Activated CD8-positive, alpha-beta T cell treated with anti-CD3 and anti-CD28 coated beads for 36 hours (primary cell): ENCODE measurements around the gene SUSD4. TPM values are rescaled to one million over a fixed set of nuclear protein-coding genes. Genes with fewer than 3 reads are reported as not detected.
"Not testable (repeated sequence)": the region's sequence is repeated elsewhere in the genome, so short reads cannot be mapped to it uniquely, and the experiment has no call there.

Experiments
- ATAC-seq: fragments of 200-7000 bp; cut with Tn5 transposase; one replicate; pipeline ENCODE4 v1.10.0; 2021; ENCODE audit warnings: mild to moderate bottlenecking, moderate library complexity
- CTCF ChIA-PET: fragments of 350-600 bp; sonication (Branson Sonifier 250); formaldehyde crosslinking; loops from one replicate; lab custom pipeline; 2021; ENCODE audit warnings: antibody characterized with exemption; lab: Charles Lee
- POLR2A ChIA-PET: fragments of 350-600 bp; sonication (Branson Sonifier 250); formaldehyde crosslinking; loops from one replicate; lab custom pipeline; 2021; ENCODE audit warnings: antibody characterized with exemption; lab: Charles Lee
- DNase-seq: peaks from one replicate; pipeline ENCODE4 v3.0.0-alpha.2; 2020
- H3K27ac Mint-ChIP-seq: one replicate; pipeline ENCODE4 v1.8.0; 2021; ENCODE audit warnings: mild to moderate bottlenecking, mixed read lengths
- H3K27me3 Mint-ChIP-seq: one replicate; pipeline ENCODE4 v1.8.0; 2021; ENCODE audit warnings: mixed read lengths
- H3K36me3 Mint-ChIP-seq: one replicate; pipeline ENCODE4 v1.8.0; 2021; ENCODE audit warnings: low read depth, mixed read lengths
- H3K4me1 Mint-ChIP-seq: one replicate; pipeline ENCODE4 v1.8.0; 2021; ENCODE audit warnings: low read depth, mixed read lengths
- H3K4me3 Mint-ChIP-seq: one replicate; pipeline ENCODE4 v1.8.0; 2021; ENCODE audit warnings: mild to moderate bottlenecking, moderate library complexity, mixed read lengths
- H3K9me3 Mint-ChIP-seq: one replicate; pipeline ENCODE4 v1.8.0; 2021; ENCODE audit warnings: mixed read lengths
- intact Hi-C: fragments of 100-400 bp; cut with micrococcal nuclease; formaldehyde crosslinking; loops from one replicate; pipeline ENCODE4 v1.10.0; 2022
- total RNA-seq, 2 experiments: library from RNA; stranded (reverse); gene quantifications; one replicate each; pipeline ENCODE4 v1.2.3, GENCODE V29; 2021
- TF ChIP-seq, protein P1 (sequence below): fragments of 200-600 bp; IDR thresholded peaks from one replicate; pipeline ENCODE4 v1.8.0; 2022; ENCODE audit warnings: antibody characterized with exemption, mild to moderate bottlenecking

The SUSD4 gene
- total RNA-seq, 2 experiments from 2014 or later: 0.29 to 0.43 TPM

DNA sequence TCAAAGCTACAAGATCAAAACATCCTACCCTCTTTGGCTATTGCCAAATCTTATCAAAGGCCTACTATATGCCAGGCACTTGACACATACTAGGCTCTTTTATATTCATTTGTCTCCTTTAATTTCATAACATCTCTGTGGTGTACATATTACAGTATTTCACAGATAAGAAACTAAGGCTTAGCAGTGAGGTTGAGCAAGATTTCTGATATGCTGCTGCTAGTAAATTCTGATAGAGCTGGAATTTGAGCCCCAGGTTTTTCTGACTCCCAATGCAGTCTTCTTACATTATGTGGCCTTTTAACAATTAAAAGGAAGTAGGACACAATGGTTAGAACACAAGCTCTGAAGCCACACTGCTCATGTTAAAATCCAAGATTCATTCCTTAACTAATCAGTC lies 46.1 kb upstream of the SUSD4 start:
- intact Hi-C loops: no loop called here
- ChIA-PET POLR2A (no interaction called here), CTCF (no interaction called here)
- ATAC-seq (no peak), DNase-seq (no peak)
- H3K4me1 Mint-ChIP-seq: peaks cover 1% of the 10 kb centered on the region
- H3K36me3 Mint-ChIP-seq: no peaks in the 10 kb centered on the region
- no peak overlapping the region for H3K27ac Mint-ChIP-seq
- peaks cover 4% of the 10 kb centered on the region for H3K27me3 Mint-ChIP-seq
- TF ChIP-seq, protein P1, sequence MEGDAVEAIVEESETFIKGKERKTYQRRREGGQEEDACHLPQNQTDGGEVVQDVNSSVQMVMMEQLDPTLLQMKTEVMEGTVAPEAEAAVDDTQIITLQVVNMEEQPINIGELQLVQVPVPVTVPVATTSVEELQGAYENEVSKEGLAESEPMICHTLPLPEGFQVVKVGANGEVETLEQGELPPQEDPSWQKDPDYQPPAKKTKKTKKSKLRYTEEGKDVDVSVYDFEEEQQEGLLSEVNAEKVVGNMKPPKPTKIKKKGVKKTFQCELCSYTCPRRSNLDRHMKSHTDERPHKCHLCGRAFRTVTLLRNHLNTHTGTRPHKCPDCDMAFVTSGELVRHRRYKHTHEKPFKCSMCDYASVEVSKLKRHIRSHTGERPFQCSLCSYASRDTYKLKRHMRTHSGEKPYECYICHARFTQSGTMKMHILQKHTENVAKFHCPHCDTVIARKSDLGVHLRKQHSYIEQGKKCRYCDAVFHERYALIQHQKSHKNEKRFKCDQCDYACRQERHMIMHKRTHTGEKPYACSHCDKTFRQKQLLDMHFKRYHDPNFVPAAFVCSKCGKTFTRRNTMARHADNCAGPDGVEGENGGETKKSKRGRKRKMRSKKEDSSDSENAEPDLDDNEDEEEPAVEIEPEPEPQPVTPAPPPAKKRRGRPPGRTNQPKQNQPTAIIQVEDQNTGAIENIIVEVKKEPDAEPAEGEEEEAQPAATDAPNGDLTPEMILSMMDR: no peak
- H3K9me3 Mint-ChIP-seq: no peaks in the 10 kb centered on the region
- H3K4me3 Mint-ChIP-seq: no peak overlapping the region

DNA sequence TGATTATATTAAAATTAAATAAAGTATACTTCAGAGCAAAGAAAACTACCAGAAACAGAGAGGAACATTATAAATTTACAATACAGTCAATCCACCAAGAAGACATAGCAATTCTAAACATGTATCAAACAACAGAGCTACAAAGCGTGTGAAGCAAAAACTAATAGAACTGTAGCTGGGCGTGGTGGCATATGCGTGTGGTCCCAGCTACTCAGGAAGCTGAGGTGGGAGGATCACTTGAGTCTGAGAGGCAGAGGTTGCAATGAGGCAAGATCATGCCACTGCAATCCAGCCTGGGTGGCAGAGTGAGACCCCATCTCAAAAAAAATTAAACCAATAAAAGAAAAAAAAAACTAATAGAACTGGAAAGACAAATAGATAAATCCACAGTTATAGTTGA lies 41.5 kb upstream of the SUSD4 start:
- POLR2A ChIA-PET: no interaction called here
- intact Hi-C loops: no loop called here
- CTCF ChIA-PET: no interaction called here
- no peaks in the 10 kb centered on the region for H3K36me3 Mint-ChIP-seq
- TF ChIP-seq, protein P1: no peak
- H3K9me3 Mint-ChIP-seq: no peaks in the 10 kb centered on the region
- H3K4me1 Mint-ChIP-seq: peaks cover 22% of the 10 kb centered on the region
- H3K4me3 Mint-ChIP-seq: no peak overlapping the region
- no peak overlapping the region for H3K27ac Mint-ChIP-seq
- DNase-seq: no peak
- peaks cover 4% of the 10 kb centered on the region for H3K27me3 Mint-ChIP-seq
- no peak for ATAC-seq

DNA sequence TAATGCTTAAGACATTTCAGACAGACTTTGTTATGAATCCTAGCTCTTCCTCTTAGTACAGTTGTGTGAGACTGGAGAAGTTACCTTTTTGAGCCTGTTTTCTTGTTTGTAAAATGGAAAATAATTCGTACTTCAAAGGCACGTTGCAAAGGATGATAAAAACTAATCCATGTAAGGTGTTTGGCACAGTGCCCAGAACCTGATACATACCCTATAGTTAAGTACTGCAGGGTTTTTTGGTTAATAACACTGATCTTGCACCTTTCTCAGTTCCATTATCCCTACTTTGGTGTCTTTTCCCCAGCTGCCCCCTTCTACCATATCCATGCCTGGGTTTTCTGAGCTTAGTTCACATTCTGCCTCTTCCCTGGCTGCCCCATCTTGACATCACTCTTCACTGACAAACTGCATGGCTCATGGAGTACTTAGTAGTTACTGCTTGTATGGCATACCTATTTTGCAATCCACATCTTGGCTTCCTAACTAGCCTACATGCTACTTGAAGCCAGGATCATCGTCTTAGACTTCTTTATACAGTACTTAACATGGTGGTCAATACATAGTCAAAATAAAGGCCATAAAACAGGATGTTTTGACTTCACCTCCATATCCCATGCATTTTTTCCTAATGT lies 39.3 kb upstream of the SUSD4 start:
- intact Hi-C loops: no loop called here
- no peak overlapping the region for H3K4me3 Mint-ChIP-seq

DNA sequence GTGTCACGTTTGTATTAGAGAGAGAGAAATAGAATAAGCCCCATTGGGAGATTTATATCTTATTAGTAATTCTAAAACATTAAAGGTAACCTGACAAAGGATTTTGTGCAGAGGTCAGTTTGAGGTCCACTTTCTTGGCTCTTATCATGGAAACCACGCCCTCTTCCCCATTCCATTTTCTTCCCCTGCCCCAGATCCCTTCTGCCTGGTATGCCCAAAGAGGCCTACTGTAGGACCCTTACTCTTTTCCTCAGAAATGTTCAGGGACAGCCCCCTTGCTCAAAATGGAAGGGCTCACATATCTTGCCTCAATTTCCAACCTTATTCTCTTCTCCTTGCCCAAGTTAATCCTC lies 38.8 kb upstream of the SUSD4 start:
- CTCF ChIA-PET: no interaction called here
- no peak for ATAC-seq
- H3K4me1 Mint-ChIP-seq: peaks cover 22% of the 10 kb centered on the region
- H3K27ac Mint-ChIP-seq: no peak overlapping the region
- POLR2A ChIA-PET: no interaction called here
- H3K4me3 Mint-ChIP-seq: no peak overlapping the region
- intact Hi-C loops: no loop called here
- H3K9me3 Mint-ChIP-seq: no peaks in the 10 kb centered on the region
- H3K27me3 Mint-ChIP-seq: peaks cover 4% of the 10 kb centered on the region
- no peak for DNase-seq
- no peaks in the 10 kb centered on the region for H3K36me3 Mint-ChIP-seq
- TF ChIP-seq, protein P1: no peak

More for the DNA sequence above, 39.3 kb upstream of the SUSD4 start:
- TF ChIP-seq, protein P1: no peak
- ATAC-seq: no peak
- Mint-ChIP-seq H3K27ac (no peak overlapping the region), H3K27me3 (peaks cover 4% of the 10 kb centered on the region), H3K4me1 (peaks cover 22% of the 10 kb centered on the region), H3K9me3 (no peaks in the 10 kb centered on the region), H3K36me3 (no peaks in the 10 kb centered on the region)
- CTCF ChIA-PET: no interaction called here
- DNase-seq: no peak
- POLR2A ChIA-PET: interaction anchor here (0.6 kb wide), 1 partner anchor 50 kb away, joined by 4 read pairs; no protein-coding TSS in a partner anchor

DNA sequence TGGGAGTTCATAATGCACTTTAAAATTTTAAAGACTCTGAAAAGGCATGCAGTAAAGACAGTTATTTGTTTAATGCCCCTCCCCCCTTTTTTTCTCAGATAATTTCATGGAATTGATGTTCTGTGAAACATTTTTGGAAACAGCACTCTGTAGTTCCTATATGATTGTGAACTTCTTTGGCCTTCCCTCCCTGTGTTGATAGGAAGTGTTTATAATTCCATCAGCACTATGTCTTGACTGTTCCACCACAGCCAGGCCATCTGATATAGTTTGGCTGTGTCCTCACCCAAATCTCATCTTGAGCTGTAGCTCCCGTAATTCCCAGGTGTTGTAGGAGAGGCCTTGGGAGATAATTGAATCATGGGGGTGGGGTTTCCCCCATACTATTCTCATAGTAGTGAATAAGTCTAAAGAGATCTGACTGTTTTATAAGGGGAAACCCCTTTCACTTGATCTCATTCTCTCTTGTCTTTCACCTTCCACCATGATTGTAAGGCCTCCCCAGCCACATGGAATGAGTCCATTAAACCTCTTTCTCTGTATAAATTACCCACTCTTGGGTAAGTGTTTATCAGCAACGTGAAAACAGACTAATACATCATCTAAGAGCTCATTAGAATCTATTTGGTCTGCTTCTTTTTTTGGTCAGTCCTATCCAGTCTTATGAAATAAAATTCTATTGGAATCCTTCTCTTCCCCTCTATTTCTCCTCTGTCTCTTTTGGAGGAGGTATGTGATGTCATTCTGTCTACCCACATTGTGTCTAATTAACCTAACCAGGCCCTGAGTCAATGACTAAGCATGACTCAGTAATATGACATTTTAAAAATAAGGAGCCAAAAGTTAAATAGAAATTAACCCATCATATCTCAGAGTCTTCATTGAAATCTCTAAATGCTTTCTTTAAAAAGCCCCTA lies 38.2 kb upstream of the SUSD4 start:
- H3K4me3 Mint-ChIP-seq: no peak overlapping the region
- no peaks in the 10 kb centered on the region for H3K9me3 Mint-ChIP-seq
- ATAC-seq (peak; percentile 77), DNase-seq (no peak)
- peaks cover 22% of the 10 kb centered on the region for H3K4me1 Mint-ChIP-seq
- intact Hi-C loops: no loop called here
- H3K27me3 Mint-ChIP-seq: peaks cover 4% of the 10 kb centered on the region
- CTCF ChIA-PET: no interaction called here
- POLR2A ChIA-PET: no interaction called here
- H3K27ac Mint-ChIP-seq: no peak overlapping the region
- TF ChIP-seq, protein P1: no peak
- H3K36me3 Mint-ChIP-seq: no peaks in the 10 kb centered on the region

DNA sequence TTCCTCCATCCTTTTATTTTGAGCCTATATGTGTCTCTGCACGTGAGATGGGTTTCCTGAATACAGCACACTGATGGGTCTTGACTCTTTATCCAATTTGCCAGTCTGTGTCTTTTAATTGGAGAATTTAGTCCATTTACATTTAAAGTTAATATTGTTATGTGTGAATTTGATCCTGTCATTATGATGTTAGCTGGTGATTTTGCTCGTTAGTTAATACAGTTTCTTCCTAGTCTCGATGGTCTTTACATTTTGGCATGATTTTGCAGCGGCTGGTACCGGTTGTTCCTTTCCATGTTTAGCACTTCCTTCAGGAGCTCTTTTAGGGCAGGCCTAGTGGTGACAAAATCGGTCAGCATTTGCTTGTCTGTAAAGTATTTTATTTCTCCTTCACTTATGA lies 35.4 kb upstream of the SUSD4 start:
- DNase-seq, POLR2A ChIA-PET, ATAC-seq, H3K9me3 Mint-ChIP-seq, H3K4me3 Mint-ChIP-seq, H3K36me3 Mint-ChIP-seq, H3K27me3 Mint-ChIP-seq, intact Hi-C loops, H3K27ac Mint-ChIP-seq, CTCF ChIA-PET: not testable (repeated sequence)
- H3K4me1 Mint-ChIP-seq: peaks cover 18% of the 10 kb centered on the region
